Measurements from ENCODE around the gene MOCS1. TPM values are rescaled to one million over a fixed set of nuclear protein-coding genes. Genes with fewer than 3 reads are reported as not detected.

MOCS1 gene
- total RNA-seq, 1 donor from 2014 or later, result 28.6 TPM

GRCh38 chr6:39933669-39934130 is 562 bp downstream of the MOCS1 start:
- intact Hi-C loops (cut with micrococcal nuclease), result no loop called here
- Histone ChIP-seq H3K36me3 (no peaks in the 10 kb centered on the region), H3K27me3 (ENCODE audit: low read depth) (no peaks in the 10 kb centered on the region), H3K27ac (replicated peaks) (peak overlapping the region; percentile 91), H3K4me1 (peaks cover 79% of the 10 kb centered on the region), H3K4me3 (peak overlapping the region; percentile 90), H3K9me3 (replicated peaks) (no peaks in the 10 kb centered on the region)
- DNase-seq, result no peak
- TF ChIP-seq CTCF (IDR thresholded peaks at IDR 0.05; ENCODE audit: borderline replicate concordance), result no peak

DNA sequence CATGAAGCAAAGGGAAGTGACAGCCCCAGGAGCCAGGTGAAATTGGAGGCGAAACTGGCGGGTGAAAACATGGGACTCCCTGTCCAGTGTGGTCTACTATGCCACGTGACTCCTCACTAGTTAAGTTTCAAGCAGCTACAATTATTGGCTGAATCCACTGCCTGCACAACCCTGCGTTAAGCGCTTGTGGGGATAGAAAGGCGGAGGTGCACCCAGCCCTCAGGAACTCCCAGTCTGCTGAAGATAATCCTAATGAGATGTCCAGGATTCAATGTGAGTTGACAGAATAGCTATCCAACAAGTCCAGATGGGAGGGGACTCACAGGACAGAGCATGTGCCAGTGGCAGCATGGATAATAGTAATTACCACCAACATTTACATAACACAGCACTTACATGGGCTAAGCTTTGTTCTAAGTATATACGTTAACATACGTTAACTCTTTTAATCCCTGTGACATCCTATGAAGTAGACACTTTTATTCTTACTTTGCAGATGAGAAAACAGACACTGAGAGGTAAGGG is 1.8 kb downstream of the MOCS1 start:
- peaks cover 78% of the 10 kb centered on the region for H3K4me1 ChIP-seq

DNA sequence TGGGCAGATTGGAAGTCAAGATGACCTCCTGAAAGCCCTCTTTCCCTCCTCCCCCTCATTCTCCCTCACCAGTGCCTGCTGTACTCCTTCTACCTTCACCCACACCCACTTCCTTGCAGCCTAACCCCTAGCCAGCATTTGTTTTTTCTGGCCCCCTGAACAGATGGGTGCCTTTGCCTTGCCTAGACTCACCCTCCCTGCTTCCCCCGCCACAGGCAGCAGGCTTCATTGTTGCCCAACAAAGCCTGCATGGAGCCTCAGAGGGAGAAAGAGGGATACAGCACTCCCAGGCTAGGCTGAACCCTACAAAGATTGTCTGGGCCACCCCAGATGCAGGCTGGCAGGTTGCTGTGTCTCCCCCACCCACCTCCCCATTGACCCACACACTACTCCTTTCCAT is 2.7 kb downstream of the MOCS1 start:
- Histone ChIP-seq H3K27me3 (ENCODE audit: low read depth) (no peaks in the 10 kb centered on the region), H3K9me3 (replicated peaks) (no peaks in the 10 kb centered on the region), H3K36me3 (no peaks in the 10 kb centered on the region), H3K4me1 (peaks cover 85% of the 10 kb centered on the region), H3K4me3 (peak overlapping the region; percentile 90), H3K27ac (replicated peaks) (peak overlapping the region; percentile 91)
- no peak for DNase-seq
- no peak for TF ChIP-seq CTCF (IDR thresholded peaks at IDR 0.05; ENCODE audit: borderline replicate concordance)
- intact Hi-C loops (cut with micrococcal nuclease), result no loop called here

More for the DNA sequence above, 1.8 kb downstream of the MOCS1 start:
- Histone ChIP-seq H3K4me3 (peak overlapping the region; percentile 90), H3K36me3 (no peaks in the 10 kb centered on the region), H3K27ac (replicated peaks) (peak overlapping the region; percentile 91), H3K9me3 (replicated peaks) (no peaks in the 10 kb centered on the region), H3K27me3 (ENCODE audit: low read depth) (no peaks in the 10 kb centered on the region)
- no peak for TF ChIP-seq CTCF (IDR thresholded peaks at IDR 0.05; ENCODE audit: borderline replicate concordance)
- intact Hi-C loops (cut with micrococcal nuclease), result no loop called here
- DNase-seq, result no peak

DNA sequence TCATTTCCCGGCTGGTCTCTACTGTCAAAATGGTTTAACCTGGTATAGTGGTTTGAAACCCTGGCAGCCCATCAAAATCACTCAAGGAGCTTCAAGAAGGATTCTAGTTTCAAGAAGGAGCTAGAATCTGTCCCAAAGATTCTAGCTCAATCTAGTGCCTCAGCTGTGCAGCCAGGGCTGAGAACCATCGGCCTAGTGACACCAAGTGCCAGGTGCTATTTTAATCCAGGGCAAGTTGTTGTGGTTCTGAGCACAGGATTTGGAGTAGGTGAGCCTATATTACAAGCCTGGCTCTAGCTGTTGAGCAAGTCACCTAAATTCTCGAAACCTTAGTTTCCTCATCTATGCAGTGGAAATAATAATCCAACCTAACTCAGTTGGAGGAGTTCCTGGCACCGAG is 3.7 kb downstream of the MOCS1 start:
- H3K4me1 ChIP-seq, result peaks cover 87% of the 10 kb centered on the region
- H3K27ac ChIP-seq (replicated peaks), result peak overlapping the region; percentile 91
- no peak for DNase-seq

GRCh38 chr6:39929733-39930461 is 4.4 kb downstream of the MOCS1 start:
- no peak for TF ChIP-seq CTCF (IDR thresholded peaks at IDR 0.05; ENCODE audit: borderline replicate concordance)
- peaks cover 88% of the 10 kb centered on the region for H3K4me1 ChIP-seq
- intact Hi-C loops (cut with micrococcal nuclease), result no loop called here

More for the DNA sequence above, 3.7 kb downstream of the MOCS1 start:
- H3K36me3 ChIP-seq, result peaks cover 8% of the 10 kb centered on the region
- no peaks in the 10 kb centered on the region for H3K9me3 ChIP-seq (replicated peaks)
- H3K4me3 ChIP-seq, result peak overlapping the region; percentile 90
- intact Hi-C loops (cut with micrococcal nuclease), result no loop called here
- TF ChIP-seq CTCF (IDR thresholded peaks at IDR 0.05; ENCODE audit: borderline replicate concordance), result no peak
- H3K27me3 ChIP-seq (ENCODE audit: low read depth), result no peaks in the 10 kb centered on the region

More at GRCh38 chr6:39929733-39930461, 4.4 kb downstream of the MOCS1 start:
- Histone ChIP-seq H3K4me3 (peak overlapping the region; percentile 90), H3K27ac (replicated peaks) (peak overlapping the region; percentile 91), H3K36me3 (peaks cover 15% of the 10 kb centered on the region), H3K27me3 (ENCODE audit: low read depth) (no peaks in the 10 kb centered on the region), H3K9me3 (replicated peaks) (no peaks in the 10 kb centered on the region)
- DNase-seq, result no peak
